GM18499 (cell line): ENCODE measurements around the gene CTAGE1.

Experiments
- ATAC-seq: cut with Tn5 transposase; IDR thresholded peaks from one replicate; pipeline ENCODE4 v1.9.1; 2021; ENCODE audit warnings: moderate number of reproducible peaks; ENCODE audit not compliant: insufficient read depth, unreplicated experiment

The CTAGE1 gene

GRCh38 chr18:22441638-22442037 lies 23.9 kb upstream of the CTAGE1 start:
- ATAC-seq = no peak

- ATAC-seq = no peak
These were observed 21.7 kb upstream of the CTAGE1 start for GRCh38 chr18:22439447-22439846.

GRCh38 chr18:22436136-22436535 lies 18.4 kb upstream of the CTAGE1 start:
- ATAC-seq = no peak

- ATAC-seq = no peak
These were observed 17.4 kb upstream of the CTAGE1 start for GRCh38 chr18:22434973-22435608.

GRCh38 chr18:22433956-22434355 lies 16.2 kb upstream of the CTAGE1 start:
- no peak for ATAC-seq

GRCh38 chr18:22432657-22433137 lies 15.0 kb upstream of the CTAGE1 start:
- ATAC-seq = no peak

- ATAC-seq = no peak
These were observed 11.8 kb upstream of the CTAGE1 start for GRCh38 chr18:22429564-22429963.

- no peak for ATAC-seq
These were observed 11.0 kb upstream of the CTAGE1 start for GRCh38 chr18:22428672-22429071.

- no peak for ATAC-seq
These were observed 10.3 kb upstream of the CTAGE1 start for GRCh38 chr18:22427822-22428549.

- no peak for ATAC-seq
These were observed 6.8 kb upstream of the CTAGE1 start for GRCh38 chr18:22424565-22424963.

- ATAC-seq = no peak
These were observed 6.3 kb upstream of the CTAGE1 start for GRCh38 chr18:22423878-22424564.

- no peak for ATAC-seq
These were observed 5.3 kb upstream of the CTAGE1 start for GRCh38 chr18:22422909-22423548.

- no peak for ATAC-seq
These were observed 2.9 kb upstream of the CTAGE1 start for GRCh38 chr18:22420652-22421051.

GRCh38 chr18:22412176-22412911 lies 5.4 kb downstream of the CTAGE1 start:
- ATAC-seq = no peak

- ATAC-seq = no peak
These were observed 6.3 kb downstream of the CTAGE1 start for GRCh38 chr18:22411446-22411845.

GRCh38 chr18:22410126-22410525 lies 7.6 kb downstream of the CTAGE1 start:
- ATAC-seq = no peak

GRCh38 chr18:22409445-22409844 lies 8.3 kb downstream of the CTAGE1 start:
- no peak for ATAC-seq

GRCh38 chr18:22408059-22408458 lies 9.7 kb downstream of the CTAGE1 start:
- no peak for ATAC-seq

GRCh38 chr18:22405142-22405541 lies 12.6 kb downstream of the CTAGE1 start:
- no peak for ATAC-seq

GRCh38 chr18:22403950-22404349 lies 13.8 kb downstream of the CTAGE1 start:
- ATAC-seq = no peak
